ENCODE data around the gene BHMT. TPM values are rescaled to one million over a fixed set of nuclear protein-coding genes. Genes with fewer than 3 reads are reported as not detected.

Gene BHMT
- total and polyA plus RNA-seq, 5 donors from 2014 or later, result not detected

GRCh38 chr5:79120221-79120620 lies 8.6 kb downstream of the BHMT start:
- H3K27me3 Mint-ChIP-seq, result peaks cover 14% of the 10 kb centered on the region
- H3K36me3 ChIP-seq (ENCODE audit: control insufficient read depth, insufficient read depth, low read length), result no peaks in the 10 kb centered on the region

GRCh38 chr5:79122973-79123372 lies 11.4 kb downstream of the BHMT start:
- no peak overlapping the region for H3K4me3 ChIP-seq (ENCODE audit: low read depth, low read length)
- H3K4me3 Mint-ChIP-seq, result no peak overlapping the region
- H3K27me3 Mint-ChIP-seq, result peaks cover 8% of the 10 kb centered on the region
- no peaks in the 10 kb centered on the region for H3K9me3 ChIP-seq (ENCODE audit: control insufficient read depth in 2 of 2, low read length in 2 of 2)
- no peak overlapping the region for H3K27ac Mint-ChIP-seq
- no peaks in the 10 kb centered on the region for H3K4me1 ChIP-seq (ENCODE audit: control insufficient read depth, insufficient read depth, low read length, poor library complexity, severe bottlenecking)
- H3K27ac ChIP-seq (ENCODE audit: insufficient read depth, low read length, poor library complexity, severe bottlenecking), result no peak overlapping the region
- DNase-seq (no peak), ATAC-seq (ENCODE audit: low read depth in 2 of 2) (no peak)
- peaks cover 0 to 1% (median 0%) of the 10 kb centered on the region in 7 donors for H3K9me3 Mint-ChIP-seq
- H3K36me3 ChIP-seq (ENCODE audit: control insufficient read depth, insufficient read depth, low read length), result no peaks in the 10 kb centered on the region
- H3K4me1 Mint-ChIP-seq, result peaks cover 0 to 5% (median 0%) of the 10 kb centered on the region in 4 donors
- no peaks in the 10 kb centered on the region for H3K27me3 ChIP-seq (ENCODE audit: control insufficient read depth, insufficient read depth, low read length)
- H3K36me3 Mint-ChIP-seq, result no peaks in the 10 kb centered on the region

More at GRCh38 chr5:79120221-79120620, 8.6 kb downstream of the BHMT start:
- ATAC-seq (ENCODE audit: low read depth in 2 of 2) (peak in 1 of 2 donors; percentile 37), DNase-seq (peak in 1 of 3 donors; percentile 33)
- no peaks in the 10 kb centered on the region for H3K36me3 Mint-ChIP-seq
- no peak overlapping the region for H3K27ac Mint-ChIP-seq
- peaks cover 0 to 5% (median 0%) of the 10 kb centered on the region in 4 donors for H3K4me1 Mint-ChIP-seq
- H3K27me3 ChIP-seq (ENCODE audit: control insufficient read depth, insufficient read depth, low read length), result no peaks in the 10 kb centered on the region
- no peaks in the 10 kb centered on the region for H3K4me1 ChIP-seq (ENCODE audit: control insufficient read depth, insufficient read depth, low read length, poor library complexity, severe bottlenecking)
- no peaks in the 10 kb centered on the region for H3K9me3 ChIP-seq (ENCODE audit: control insufficient read depth in 2 of 2, low read length in 2 of 2)
- peaks cover 0 to 1% (median 0%) of the 10 kb centered on the region in 7 donors for H3K9me3 Mint-ChIP-seq
- no peak overlapping the region for H3K4me3 Mint-ChIP-seq
- H3K4me3 ChIP-seq (ENCODE audit: low read depth, low read length), result no peak overlapping the region
- H3K27ac ChIP-seq (ENCODE audit: insufficient read depth, low read length, poor library complexity, severe bottlenecking), result no peak overlapping the region

- Histone ChIP-seq H3K9me3 (ENCODE audit: control insufficient read depth in 2 of 2, low read length in 2 of 2) (no peaks in the 10 kb centered on the region), H3K27ac (ENCODE audit: insufficient read depth, low read length, poor library complexity, severe bottlenecking) (no peak overlapping the region), H3K36me3 (ENCODE audit: control insufficient read depth, insufficient read depth, low read length) (no peaks in the 10 kb centered on the region), H3K4me3 (ENCODE audit: low read depth, low read length) (no peak overlapping the region), H3K4me1 (ENCODE audit: control insufficient read depth, insufficient read depth, low read length, poor library complexity, severe bottlenecking) (no peaks in the 10 kb centered on the region), H3K27me3 (ENCODE audit: control insufficient read depth, insufficient read depth, low read length) (no peaks in the 10 kb centered on the region)
- no peaks in the 10 kb centered on the region for H3K36me3 Mint-ChIP-seq
- no peak overlapping the region for H3K27ac Mint-ChIP-seq
- H3K27me3 Mint-ChIP-seq, result peaks cover under 1% of the 10 kb centered on the region
- no peak for ATAC-seq (ENCODE audit: low read depth in 2 of 2)
- no peaks in the 10 kb centered on the region for H3K9me3 Mint-ChIP-seq
- no peak for DNase-seq
- H3K4me3 Mint-ChIP-seq, result no peak overlapping the region
- H3K4me1 Mint-ChIP-seq, result peaks cover 0 to 5% (median 0%) of the 10 kb centered on the region in 4 donors
These were observed 13.0 kb downstream of the BHMT start for GRCh38 chr5:79124607-79125006.

- Histone ChIP-seq H3K36me3 (ENCODE audit: control insufficient read depth, insufficient read depth, low read length) (no peaks in the 10 kb centered on the region), H3K4me1 (ENCODE audit: control insufficient read depth, insufficient read depth, low read length, poor library complexity, severe bottlenecking) (peaks cover 9% of the 10 kb centered on the region), H3K4me3 (ENCODE audit: low read depth, low read length) (no peak overlapping the region), H3K27ac (ENCODE audit: insufficient read depth, low read length, poor library complexity, severe bottlenecking) (no peak overlapping the region), H3K27me3 (ENCODE audit: control insufficient read depth, insufficient read depth, low read length) (no peaks in the 10 kb centered on the region), H3K9me3 (ENCODE audit: control insufficient read depth in 2 of 2, low read length in 2 of 2) (no peaks in the 10 kb centered on the region)
- Mint-ChIP-seq H3K4me3 (no peak overlapping the region), H3K4me1 (peaks cover 5 to 15% (median 10%) of the 10 kb centered on the region in 4 donors), H3K27ac (no peak overlapping the region), H3K9me3 (peaks cover 0 to 1% (median 0%) of the 10 kb centered on the region in 7 donors), H3K36me3 (no peaks in the 10 kb centered on the region), H3K27me3 (peaks cover 10% of the 10 kb centered on the region)
- ATAC-seq (ENCODE audit: low read depth in 2 of 2), result no peak
- no peak for DNase-seq
These were observed 19.2 kb downstream of the BHMT start for GRCh38 chr5:79130781-79131180.

GRCh38 chr5:79133121-79133656 lies 21.6 kb downstream of the BHMT start:
- ATAC-seq (ENCODE audit: low read depth in 2 of 2) (peak in 1 of 2 donors; percentile 49), DNase-seq (peak in 2 of 3 donors; percentile 49 to 68)
- H3K27ac ChIP-seq (ENCODE audit: insufficient read depth, low read length, poor library complexity, severe bottlenecking), result no peak overlapping the region
- Mint-ChIP-seq H3K36me3 (no peaks in the 10 kb centered on the region), H3K27me3 (peaks cover 10% of the 10 kb centered on the region), H3K4me1 (peaks cover 5 to 15% (median 10%) of the 10 kb centered on the region in 4 donors), H3K9me3 (peaks cover 0 to 1% (median 0%) of the 10 kb centered on the region in 7 donors), H3K27ac (peak overlapping the region; percentile 41 to 63 (median 53)), H3K4me3 (peak overlapping the region; percentile 40 to 86 (median 79))
- peak overlapping the region; percentile 60 for H3K4me3 ChIP-seq (ENCODE audit: low read depth, low read length)
- peaks cover 9% of the 10 kb centered on the region for H3K4me1 ChIP-seq (ENCODE audit: control insufficient read depth, insufficient read depth, low read length, poor library complexity, severe bottlenecking)
- H3K27me3 ChIP-seq (ENCODE audit: control insufficient read depth, insufficient read depth, low read length), result no peaks in the 10 kb centered on the region
- H3K9me3 ChIP-seq (ENCODE audit: control insufficient read depth in 2 of 2, low read length in 2 of 2), result no peaks in the 10 kb centered on the region
- no peaks in the 10 kb centered on the region for H3K36me3 ChIP-seq (ENCODE audit: control insufficient read depth, insufficient read depth, low read length)

GRCh38 chr5:79133657-79134451 lies 22.2 kb downstream of the BHMT start:
- H3K9me3 Mint-ChIP-seq, result peaks cover 0 to 1% (median 0%) of the 10 kb centered on the region in 7 donors

GRCh38 chr5:79135790-79136553 lies 24.4 kb downstream of the BHMT start:
- no peak overlapping the region for H3K4me3 Mint-ChIP-seq
- peaks cover 5 to 15% (median 10%) of the 10 kb centered on the region in 4 donors for H3K4me1 Mint-ChIP-seq
- no peaks in the 10 kb centered on the region for H3K9me3 ChIP-seq (ENCODE audit: control insufficient read depth in 2 of 2, low read length in 2 of 2)
- ATAC-seq (ENCODE audit: low read depth in 2 of 2) (no peak), DNase-seq (no peak)
- H3K4me3 ChIP-seq (ENCODE audit: low read depth, low read length), result no peak overlapping the region
- H3K4me1 ChIP-seq (ENCODE audit: control insufficient read depth, insufficient read depth, low read length, poor library complexity, severe bottlenecking), result peaks cover 9% of the 10 kb centered on the region
- H3K27me3 ChIP-seq (ENCODE audit: control insufficient read depth, insufficient read depth, low read length), result no peaks in the 10 kb centered on the region
- no peaks in the 10 kb centered on the region for H3K36me3 ChIP-seq (ENCODE audit: control insufficient read depth, insufficient read depth, low read length)
- H3K36me3 Mint-ChIP-seq, result no peaks in the 10 kb centered on the region
- peaks cover 0 to 8% (median 0%) of the 10 kb centered on the region in 7 donors for H3K9me3 Mint-ChIP-seq
- H3K27ac ChIP-seq (ENCODE audit: insufficient read depth, low read length, poor library complexity, severe bottlenecking), result no peak overlapping the region
- peaks cover 10% of the 10 kb centered on the region for H3K27me3 Mint-ChIP-seq
- H3K27ac Mint-ChIP-seq, result no peak overlapping the region

More at GRCh38 chr5:79133657-79134451, 22.2 kb downstream of the BHMT start:
- Mint-ChIP-seq H3K4me3 (peak overlapping the region in 2 of 4 donors; percentile 74 to 84), H3K27ac (peak overlapping the region in 2 of 3 donors; percentile 53 to 63), H3K27me3 (peaks cover 10% of the 10 kb centered on the region), H3K4me1 (peaks cover 5 to 15% (median 10%) of the 10 kb centered on the region in 4 donors), H3K36me3 (no peaks in the 10 kb centered on the region)
- H3K9me3 ChIP-seq (ENCODE audit: control insufficient read depth in 2 of 2, low read length in 2 of 2), result no peaks in the 10 kb centered on the region
- peak; percentile 36 to 80 (median 59) for DNase-seq
- H3K27me3 ChIP-seq (ENCODE audit: control insufficient read depth, insufficient read depth, low read length), result no peaks in the 10 kb centered on the region
- peaks cover 9% of the 10 kb centered on the region for H3K4me1 ChIP-seq (ENCODE audit: control insufficient read depth, insufficient read depth, low read length, poor library complexity, severe bottlenecking)
- H3K27ac ChIP-seq (ENCODE audit: insufficient read depth, low read length, poor library complexity, severe bottlenecking), result no peak overlapping the region
- H3K4me3 ChIP-seq (ENCODE audit: low read depth, low read length), result peak overlapping the region; percentile 60
- H3K36me3 ChIP-seq (ENCODE audit: control insufficient read depth, insufficient read depth, low read length), result no peaks in the 10 kb centered on the region
- ATAC-seq (ENCODE audit: low read depth in 2 of 2), result peak; percentile 69 to 78
